Heart left ventricle (tissue), 16 donors: Measurements from ENCODE around the gene KRT10. TPM values are rescaled to one million over a fixed set of nuclear protein-coding genes. Genes with fewer than 3 reads are reported as not detected.

Experiments
- ATAC-seq, 4 donors: fragments of 200-7000 bp; cut with Tn5 transposase; one replicate each; pipeline ENCODE4 v1.9.1; 2020 to 2022; ENCODE audit warnings: moderate library complexity in 4 of 4, mild to moderate bottlenecking in 3 of 4, moderate number of reproducible peaks in 1 of 4
- DNase-seq, 5 donors: peaks; one replicate each; pipeline ENCODE4 v3.0.0-alpha.2; 2020
- H3K27ac ChIP-seq, 12 donors: fragments of 200-600 bp; sonication (generic) in 4 of 12; one replicate each; pipeline versions ENCODE4 v1.5.0 to v1.8.0; 2016 to 2022; ENCODE audit warnings: mild to moderate bottlenecking in 2 of 12
- H3K27me3 ChIP-seq, 9 donors: fragments of 200-600 bp; sonication (generic) in 2 of 9; one replicate each; pipeline versions ENCODE4 v1.5.1 to v1.8.0; 2016 to 2022; ENCODE audit warnings: mild to moderate bottlenecking in 3 of 9
- H3K36me3 ChIP-seq, 9 donors: fragments of 200-600 bp; sonication (generic) in 2 of 9; one replicate each; pipeline versions ENCODE4 v1.5.0 to v1.8.0; 2018 to 2022; ENCODE audit warnings: mild to moderate bottlenecking in 2 of 9
- H3K4me1 ChIP-seq, 12 donors: fragments of 200-600 bp; sonication (generic) in 4 of 12; one replicate each; pipeline versions ENCODE4 v1.5.0 to v1.8.0; 2016 to 2022; ENCODE audit warnings: mild to moderate bottlenecking in 3 of 12
- H3K4me3 ChIP-seq, 12 donors: fragments of 200-600 bp; sonication (generic) in 4 of 12; one replicate each; pipeline versions ENCODE4 v1.5.0 to v1.8.0; 2017 to 2022; ENCODE audit warnings: mild to moderate bottlenecking in 9 of 12, moderate library complexity in 4 of 12
- H3K9me3 ChIP-seq, 12 donors: fragments of 200-600 bp; sonication (generic) in 4 of 12; one replicate each; pipeline versions ENCODE4 v1.5.0 to v1.8.0; 2016 to 2022; ENCODE audit warnings: mild to moderate bottlenecking in 1 of 12
- POLR2A ChIP-seq, 2 donors: fragments of 450-650 bp; IDR thresholded peaks; one replicate each; pipeline ENCODE4 v1.6.1; 2017; ENCODE audit warnings: antibody characterized with exemption in 2 of 2, mild to moderate bottlenecking in 2 of 2, moderate library complexity in 2 of 2
- WGBS, 4 donors: extraction: QIAGEN DNeasy Blood & Tissue Kit in 2 of 4; methylation state at CpG; one replicate each; pipeline versions ENCODE4 v1.1.5 to v1.1.7; 2013 to 2018; 5-methylcytosine and 5-hydroxymethylcytosine counted together
- intact Hi-C, 10 donors: fragments of 100-400 bp; cut with DNase I; formaldehyde crosslinking; loops; one replicate each; pipeline versions ENCODE4 v1.11.1 to v1.14.2; 2022
- long read RNA-seq, 3 donors: library from polyadenylated mRNA; unstranded; transcript quantifications; one replicate each; pipeline ENCODE4 v2.0.0, GENCODE V29; 2020 to 2021
- polyA plus RNA-seq, 2 donors: library from polyadenylated mRNA; stranded (reverse); fragments of 200-250 nt; gene quantifications; one replicate each; pipeline ENCODE4 v1.2.3, GENCODE V29; 2013
- total RNA-seq, 9 donors: library from RNA; depleted of rRNA in 2 of 9; stranded (reverse); fragments of >200 nt in 2 of 9; fragmentation: NEBNext Ultra II Directional in 3 of 9; extraction: Animal tissue kit (Norgen Biotek cat#: 25700) in 3 of 9; gene quantifications; one replicate each; pipeline versions ENCODE4 v1.1.0 to v1.2.4, GENCODE V29; 2016 to 2023
- TF ChIP-seq, protein P1 (sequence below), 12 donors: fragments of 200-600 bp; sonication (generic) in 4 of 12; IDR thresholded peaks; one replicate each; pipeline versions ENCODE4 v1.5.0 to v1.8.0; 2018 to 2022; ENCODE audit warnings: antibody characterized with exemption in 12 of 12, mild to moderate bottlenecking in 5 of 12
- donor health status: ischemic (EF 13 %, LVEDD 7.1; RV severe dilation, severe dysfunction).
- donor health status: healthy with polysubstance abuse.
- donor health status: DM: no; HTN: yes; CAD: no.
- donor health status: DM: no; HTN: no; CAD: no.
- donor health status: ischemic (EF 25% LVEDD 6.9; RV normal size, moderate dysfunction).
- donor health status: ischemic (EF 25% LVEDD 5.7; RV mildly dilated, moderate dysfunction).
- donor health status: healthy.
- donor health status: DM: yes; HTN: yes; CAD: no.
- donor health status: ischemic (EF 35%, LVEDD 5.7; RV mildly dilated, moderate dysfunction).
- donor health status: nonischemic (EF 11% LVEDD 7.7; RV severe dilation, severe dysfunction).
- donor health status: DM: yes; HTN: yes; CAD: no.
- donor health status: PGD.
- donor health status: ischemic (EF 29% LVEDD 5.4; RV normal size, mild dysfunction).
- donor health status: nonischemic (EF 23%, LVEDD 6.1; RV moderate dilation, normal function).

The KRT10 gene
- total RNA-seq = 10 to 100 TPM; 17.6 to 70.8 (median 50.1) TPM
- polyA plus RNA-seq = 10 to 100 TPM; 21.9 to 81.9 TPM
- long read RNA-seq, donor 1, transcript KRT10-202 (2 exons, 583 nt) = major isoform, 6 of 73 reads
- long read RNA-seq, donor 1, partial matches to known transcripts = 66 of 73 reads
- long read RNA-seq, donor 1, other reads (novel, unspliced or antisense) = 1 of 73 reads
- long read RNA-seq, donor 2, partial matches to known transcripts = 7 of 7 reads
- long read RNA-seq, donor 2, other reads (novel, unspliced or antisense) = 0 of 7 reads
- long read RNA-seq, donor 3, transcript KRT10-202 (2 exons, 583 nt) = major isoform, 6 of 75 reads
- long read RNA-seq, donor 3, partial matches to known transcripts = 67 of 75 reads
- long read RNA-seq, donor 3, other reads (novel, unspliced or antisense) = 2 of 75 reads

DNA sequence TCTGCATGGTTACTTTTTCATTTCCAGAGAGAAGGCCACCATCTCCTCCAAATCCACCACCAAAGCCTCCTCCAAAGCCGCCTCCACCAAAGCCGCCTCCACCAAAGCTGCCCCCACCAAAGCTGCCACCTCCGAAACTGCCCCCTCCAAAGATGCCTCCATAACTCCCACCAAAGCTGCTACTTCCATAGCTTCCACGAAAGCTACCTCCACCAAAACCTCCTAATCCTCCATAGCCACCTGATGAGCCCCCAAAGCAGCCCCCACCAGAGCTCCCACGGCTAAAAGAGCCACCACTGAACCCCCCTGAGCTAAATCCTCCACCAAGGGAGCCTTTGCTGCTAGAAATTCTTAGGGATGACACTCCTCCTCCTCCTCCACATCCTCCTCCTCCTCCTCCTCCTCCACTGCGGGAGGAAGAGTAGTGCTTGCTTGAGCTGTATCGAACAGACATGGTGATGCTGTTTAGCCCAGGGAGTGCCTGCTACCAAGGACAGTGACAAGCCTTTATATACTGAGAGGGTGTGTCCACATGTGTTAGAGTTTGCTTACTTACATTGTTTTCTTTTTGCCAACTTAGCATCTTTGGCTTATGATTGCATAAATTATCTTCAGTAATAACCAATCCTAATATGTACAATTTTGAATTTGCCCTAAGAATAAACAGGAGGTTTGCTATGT, at the start of gene KRT10:
Gene KRT10 (minus strand): TSS at position 483 of the 681 bp plus-strand sequence. CDS start 29 bp downstream, at position 454.
- ATAC-seq (no peak), DNase-seq (no peak)
- Histone ChIP-seq H3K4me1 (peaks cover 0 to 33% (median 14%) of the 10 kb centered on the region in 12 donors), H3K27me3 (no peaks in the 10 kb centered on the region), H3K4me3 (no peak within 1 kb of the TSS), H3K9me3 (no peaks in the 10 kb centered on the region), H3K36me3 (peaks cover 0 to 10% (median 5%) of the 10 kb centered on the region in 9 donors), H3K27ac (no peak within 1 kb of the TSS)
- WGBS, 4 donors = 71 to 88% (median 78%) methylated on average over 7 of the region's 7 CpGs
- intact Hi-C loops = no loop called here
- TF ChIP-seq POLR2A (IDR thresholded peaks at IDR 0.05) = no peak
- TF ChIP-seq, protein P1, sequence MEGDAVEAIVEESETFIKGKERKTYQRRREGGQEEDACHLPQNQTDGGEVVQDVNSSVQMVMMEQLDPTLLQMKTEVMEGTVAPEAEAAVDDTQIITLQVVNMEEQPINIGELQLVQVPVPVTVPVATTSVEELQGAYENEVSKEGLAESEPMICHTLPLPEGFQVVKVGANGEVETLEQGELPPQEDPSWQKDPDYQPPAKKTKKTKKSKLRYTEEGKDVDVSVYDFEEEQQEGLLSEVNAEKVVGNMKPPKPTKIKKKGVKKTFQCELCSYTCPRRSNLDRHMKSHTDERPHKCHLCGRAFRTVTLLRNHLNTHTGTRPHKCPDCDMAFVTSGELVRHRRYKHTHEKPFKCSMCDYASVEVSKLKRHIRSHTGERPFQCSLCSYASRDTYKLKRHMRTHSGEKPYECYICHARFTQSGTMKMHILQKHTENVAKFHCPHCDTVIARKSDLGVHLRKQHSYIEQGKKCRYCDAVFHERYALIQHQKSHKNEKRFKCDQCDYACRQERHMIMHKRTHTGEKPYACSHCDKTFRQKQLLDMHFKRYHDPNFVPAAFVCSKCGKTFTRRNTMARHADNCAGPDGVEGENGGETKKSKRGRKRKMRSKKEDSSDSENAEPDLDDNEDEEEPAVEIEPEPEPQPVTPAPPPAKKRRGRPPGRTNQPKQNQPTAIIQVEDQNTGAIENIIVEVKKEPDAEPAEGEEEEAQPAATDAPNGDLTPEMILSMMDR (IDR thresholded peaks at IDR 0.05) = no peak

DNA sequence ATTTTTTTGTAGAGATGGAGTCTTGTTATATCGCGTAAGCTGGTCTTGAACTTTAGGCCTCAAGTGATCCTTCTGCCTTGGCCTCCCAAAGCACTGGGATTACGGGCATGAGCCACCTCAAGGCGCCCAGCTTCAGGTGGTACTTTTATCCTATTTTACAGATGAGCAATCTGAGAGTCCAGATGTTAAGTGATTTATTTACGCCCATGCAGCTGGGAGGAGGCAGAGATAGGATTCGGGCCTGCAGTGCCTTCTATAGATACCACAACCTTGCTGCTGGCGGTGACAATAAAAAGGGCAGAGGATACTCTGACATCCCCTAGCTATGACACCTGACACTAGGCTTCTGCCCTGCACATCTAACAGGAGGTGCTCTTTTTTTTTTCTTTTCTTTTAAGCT, 48.9 kb upstream of the KRT10 start:
- Histone ChIP-seq H3K4me1 (no peaks in the 10 kb centered on the region), H3K27ac (no peak overlapping the region), H3K36me3 (no peaks in the 10 kb centered on the region), H3K9me3 (no peaks in the 10 kb centered on the region), H3K27me3 (peaks cover 0 to 23% (median 0%) of the 10 kb centered on the region in 9 donors), H3K4me3 (no peak overlapping the region)
- DNase-seq = no peak
- intact Hi-C loops = no loop called here
- ATAC-seq = no peak
- TF ChIP-seq POLR2A (IDR thresholded peaks at IDR 0.05) = no peak
- TF ChIP-seq, protein P1 (IDR thresholded peaks at IDR 0.05) = no peak
- WGBS, 4 donors = 90 to 97% (median 95%) methylated on average over 7 of the region's 7 CpGs

DNA sequence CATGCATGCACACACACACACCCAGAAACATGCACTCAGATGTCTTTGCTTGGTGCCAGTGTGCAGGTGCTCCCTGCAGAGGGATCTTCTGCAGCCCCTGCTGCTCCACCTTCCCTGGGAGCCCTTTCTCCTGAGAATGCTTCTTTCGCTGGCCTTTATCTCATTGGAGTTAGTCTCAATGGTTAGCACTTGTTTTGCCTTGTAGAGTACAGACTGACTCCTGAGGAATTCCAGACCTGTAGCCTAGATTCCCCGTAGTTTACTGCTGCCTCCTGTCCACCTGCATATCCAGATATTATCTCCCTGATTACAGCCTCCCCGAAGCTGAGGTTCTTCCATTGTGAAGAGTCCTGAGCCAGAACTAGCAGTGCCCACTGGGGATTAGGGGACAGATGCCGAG, 47.7 kb upstream of the KRT10 start:
- Histone ChIP-seq H3K9me3 (no peaks in the 10 kb centered on the region), H3K4me1 (no peaks in the 10 kb centered on the region), H3K27ac (no peak overlapping the region), H3K4me3 (no peak overlapping the region), H3K36me3 (no peaks in the 10 kb centered on the region), H3K27me3 (peaks cover 0 to 23% (median 0%) of the 10 kb centered on the region in 9 donors)
- no peak for ATAC-seq
- TF ChIP-seq, protein P1 (IDR thresholded peaks at IDR 0.05) = no peak
- 51 to 71% (median 60%) methylated on average over 4 of the region's 4 CpGs for WGBS, 4 donors
- DNase-seq = no peak
- intact Hi-C loops = no loop called here

DNA sequence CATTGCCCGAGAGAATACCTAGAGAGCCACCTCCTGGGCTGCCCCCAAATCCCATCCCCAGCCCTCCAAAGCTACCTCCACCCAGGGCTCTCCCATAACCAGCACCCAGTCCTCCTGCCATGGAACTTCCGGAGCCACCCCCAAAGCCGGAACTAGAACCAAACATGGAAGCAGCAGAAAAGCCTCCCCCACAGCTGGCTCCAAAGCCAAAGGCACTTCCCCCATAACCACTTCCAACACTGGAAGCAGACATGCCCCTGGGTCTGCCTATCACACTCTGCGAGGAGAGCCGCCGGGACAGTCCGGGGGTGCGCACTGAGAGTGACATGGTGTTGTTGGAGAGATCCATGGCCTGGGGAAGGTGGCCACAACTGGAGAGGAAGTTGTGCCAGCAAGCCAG, 44.4 kb upstream of the KRT10 start, which contains the start of gene KRT12:
Gene KRT12 (minus strand): TSS at position 386 of the 400 bp plus-strand sequence. CDS start 37 bp downstream, at position 349.
- H3K27me3 ChIP-seq = peaks cover 0 to 28% (median 4%) of the 10 kb centered on the region in 9 donors
- ATAC-seq = no peak
- 69 to 86% (median 84%) methylated on average over 8 of the region's 8 CpGs for WGBS, 4 donors

More for the DNA sequence above, 44.4 kb upstream of the KRT10 start, which contains the start of gene KRT12:
- intact Hi-C loops = no loop called here
- Histone ChIP-seq H3K27ac (no peak within 1 kb of the TSS), H3K4me3 (no peak within 1 kb of the TSS), H3K9me3 (no peaks in the 10 kb centered on the region), H3K4me1 (no peaks in the 10 kb centered on the region), H3K36me3 (no peaks in the 10 kb centered on the region)
- TF ChIP-seq, protein P1 (IDR thresholded peaks at IDR 0.05) = no peak
- no peak for TF ChIP-seq POLR2A (IDR thresholded peaks at IDR 0.05)
- DNase-seq = no peak
